SIG-M5 (cell line): ENCODE data around the gene LENG1.
A peak's percentile ranks its signal among the peaks of the same experiment; 100 is the strongest.

ENCODE experiments used
- DNase-seq: peaks from one replicate; lab custom pipeline; 2025; lab: John Stamatoyannopoulos, UW

The LENG1 gene

DNA sequence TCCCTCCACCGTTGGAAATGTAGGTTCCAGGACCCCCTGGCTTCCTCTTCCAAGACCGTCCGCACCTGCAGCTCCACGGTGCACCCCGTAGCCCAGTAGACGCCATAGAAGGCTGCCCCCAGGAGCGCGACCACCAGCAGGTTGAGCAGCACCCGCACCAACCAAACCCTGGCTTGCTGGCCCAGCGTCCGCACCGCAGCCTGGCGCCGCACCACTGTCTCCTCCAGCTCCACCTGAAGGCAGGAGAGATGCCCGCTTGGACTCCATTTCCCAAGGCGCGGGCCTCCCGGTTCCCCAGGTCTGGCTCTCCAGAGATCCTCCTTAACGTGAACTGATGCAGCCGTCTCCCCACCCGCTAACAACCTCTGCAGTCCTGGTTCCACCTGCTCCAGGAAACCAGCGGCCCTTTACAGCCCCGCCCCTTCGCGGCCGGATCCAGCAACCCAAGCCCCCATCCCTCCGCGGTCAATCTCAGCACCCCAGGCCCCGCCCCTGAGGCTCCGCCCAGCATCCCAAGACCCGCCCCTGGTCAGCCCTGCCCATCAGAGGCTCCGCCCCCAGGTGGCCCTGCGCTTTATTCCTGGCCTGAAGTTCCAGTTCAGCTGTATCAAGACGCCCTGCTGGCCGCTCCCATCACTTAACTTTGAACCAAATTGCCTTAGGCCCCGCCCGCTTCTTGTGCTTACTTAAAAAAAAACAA is 5.0 kb upstream of the LENG1 start:
- DNase-seq, result no peak

DNA sequence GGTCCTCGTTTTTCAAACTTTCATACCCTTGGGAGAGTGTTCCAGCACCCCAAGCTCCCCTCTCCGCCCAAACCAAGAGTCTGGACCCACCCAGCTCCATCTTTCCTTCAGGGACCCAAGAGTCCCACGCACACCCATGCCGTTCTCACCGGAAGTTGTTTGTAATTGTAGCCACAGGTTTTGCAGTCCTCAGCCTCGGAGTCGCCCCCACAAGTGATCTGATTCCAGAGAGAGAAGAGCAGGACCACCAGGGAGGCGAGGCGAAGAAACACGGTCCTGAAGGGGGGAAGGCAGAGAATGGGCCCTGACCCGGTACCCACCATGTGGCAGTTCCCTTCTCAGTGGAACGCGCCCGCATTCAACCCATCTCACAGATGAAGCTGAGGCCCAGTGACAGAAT is 3.4 kb upstream of the LENG1 start:
- no peak for DNase-seq

DNA sequence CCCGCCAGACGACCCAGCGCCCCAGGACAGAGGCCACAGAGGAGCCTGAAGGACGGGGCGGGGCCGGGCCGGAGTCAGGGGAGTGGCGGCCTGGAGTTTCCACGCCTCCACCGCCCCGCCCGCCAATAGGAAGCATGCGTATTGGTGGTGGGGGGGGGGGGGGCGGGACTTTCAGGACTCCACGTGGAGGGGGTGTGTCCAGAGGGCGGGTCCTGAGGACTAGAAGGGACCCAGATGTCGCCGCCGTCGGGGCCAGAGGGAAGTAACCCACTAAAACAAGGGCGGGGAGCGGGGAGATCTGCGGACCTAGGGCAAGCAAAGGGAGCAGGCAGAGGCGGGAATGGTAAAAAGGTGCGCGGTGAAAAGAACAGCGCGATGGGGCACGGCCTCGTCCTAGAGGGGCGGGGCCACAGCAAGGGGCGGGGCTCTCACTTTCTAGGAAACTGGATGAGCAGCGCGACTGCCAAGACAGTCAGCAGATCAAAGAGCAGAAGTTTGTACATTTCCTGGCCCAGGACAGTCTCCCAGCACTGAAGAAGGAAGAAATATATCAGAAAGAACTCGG is 2.8 kb upstream of the LENG1 start:
- peak; percentile 16 for DNase-seq

DNA sequence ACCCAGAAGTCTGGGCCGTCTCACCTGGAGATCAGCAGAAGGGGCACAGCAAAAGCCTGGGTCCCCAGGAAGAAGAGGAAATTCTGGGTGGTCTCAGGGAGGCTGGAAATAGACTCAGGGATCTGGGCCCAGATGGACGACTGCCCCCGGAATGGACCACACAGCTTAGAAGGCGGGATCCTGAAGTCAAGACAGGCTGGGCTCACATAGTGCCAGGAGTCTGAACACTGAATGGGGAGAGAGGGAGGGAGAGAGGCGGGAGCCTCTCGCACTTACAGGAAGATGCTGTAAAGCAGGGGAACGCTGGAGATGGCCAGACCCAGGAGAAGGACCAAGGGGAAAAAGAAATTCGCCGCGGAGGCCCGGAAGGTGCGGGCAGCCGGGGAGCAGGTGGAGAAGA is 1.3 kb upstream of the LENG1 start:
- DNase-seq, result no peak

DNA sequence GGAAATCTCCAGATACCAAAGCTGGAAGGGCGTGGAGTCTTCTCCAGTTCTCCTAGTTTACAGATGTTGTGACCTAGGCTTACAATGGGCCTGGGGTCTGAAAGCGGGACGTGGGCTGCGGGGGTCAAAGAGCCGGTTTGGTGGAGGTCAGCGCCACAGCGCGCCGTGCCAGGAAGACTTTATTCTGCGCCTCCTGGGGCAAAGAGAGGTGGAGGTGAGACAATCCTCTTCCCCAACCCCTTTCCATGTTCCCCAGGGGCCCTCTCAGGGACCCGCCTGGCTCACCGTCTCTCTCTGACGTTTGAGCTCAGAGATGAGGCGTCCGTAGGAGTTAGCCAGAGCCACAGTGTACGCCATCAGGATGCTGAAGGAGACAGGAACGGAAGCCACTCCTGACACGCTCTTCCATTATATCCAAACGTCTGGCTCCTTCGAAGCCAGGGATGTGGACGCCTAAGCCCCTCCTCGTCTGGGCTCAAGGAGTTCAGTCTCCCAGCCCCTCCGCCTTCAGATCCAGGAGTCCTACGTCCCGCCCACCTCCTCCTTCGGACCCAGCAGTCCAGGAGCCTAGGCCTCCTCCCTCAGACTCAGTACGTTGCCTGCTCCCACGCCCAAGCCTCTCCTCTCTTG is 776 bp upstream of the LENG1 start:
- DNase-seq, result no peak

DNA sequence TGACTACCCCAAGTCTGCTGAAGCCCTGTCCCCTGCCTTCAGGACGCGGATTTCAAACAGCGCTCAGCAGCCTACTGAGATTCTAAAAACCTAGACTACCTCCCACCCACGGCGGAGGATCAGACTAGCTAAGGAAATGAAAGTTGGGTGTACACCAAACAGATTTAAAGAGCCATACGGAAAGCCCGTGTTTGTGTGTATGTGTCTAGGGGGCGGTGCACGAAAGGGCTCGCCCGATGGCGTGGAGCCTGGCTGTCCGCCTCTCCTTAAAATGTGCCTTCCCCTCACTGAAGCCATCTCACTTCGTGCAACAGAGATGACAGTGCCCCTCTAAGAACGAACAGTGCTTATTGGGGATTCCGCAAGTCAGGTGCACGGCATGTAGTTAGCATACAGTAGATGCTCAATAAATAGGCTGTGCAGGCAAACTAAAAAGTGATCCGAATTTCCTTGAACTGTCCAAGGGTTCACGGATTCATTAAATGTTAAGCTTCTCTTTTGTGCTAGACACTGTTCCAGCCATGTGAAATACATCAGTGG is 639 bp downstream of the LENG1 start:
- DNase-seq, result no peak

DNA sequence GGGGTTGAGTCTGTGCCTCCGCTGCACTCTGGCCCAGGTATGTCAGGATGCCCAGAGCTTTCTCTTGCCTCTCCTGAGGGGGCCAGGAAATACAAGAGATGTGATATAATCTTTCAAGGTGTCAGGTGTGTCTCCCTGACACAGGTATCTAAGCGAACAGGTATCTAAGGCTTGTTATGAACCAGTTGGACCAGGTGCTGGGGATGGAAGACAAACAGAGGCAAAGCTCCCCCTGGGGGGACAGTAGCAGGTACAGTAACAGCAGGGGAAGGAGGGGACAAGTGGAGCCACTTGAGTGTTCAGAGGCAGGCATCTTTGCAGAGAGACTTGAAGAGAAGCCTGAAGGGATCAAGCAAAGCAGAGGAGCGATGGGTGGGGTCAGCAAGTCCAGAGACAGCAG is 2.6 kb downstream of the LENG1 start:
- no peak for DNase-seq

DNA sequence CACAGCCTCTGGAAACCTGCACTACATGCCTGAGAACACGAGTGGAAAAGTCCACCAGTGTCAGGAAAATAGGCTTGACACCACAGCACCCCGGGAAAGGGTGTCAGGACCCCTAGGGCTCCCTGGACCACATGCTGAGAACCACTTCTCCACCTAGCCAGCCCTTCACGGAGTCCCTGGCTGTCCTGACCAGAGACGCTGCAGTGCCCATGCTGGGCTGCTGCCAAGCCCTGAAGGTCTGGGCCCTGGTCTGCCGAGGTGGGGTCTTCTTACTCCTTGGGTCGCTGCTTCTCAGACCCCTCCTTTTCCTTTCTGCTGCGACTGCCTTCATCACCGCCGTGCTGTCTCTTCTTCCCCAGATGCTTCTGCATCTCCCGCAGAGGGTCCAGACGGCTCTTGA is 3.0 kb downstream of the LENG1 start:
- no peak for DNase-seq

DNA sequence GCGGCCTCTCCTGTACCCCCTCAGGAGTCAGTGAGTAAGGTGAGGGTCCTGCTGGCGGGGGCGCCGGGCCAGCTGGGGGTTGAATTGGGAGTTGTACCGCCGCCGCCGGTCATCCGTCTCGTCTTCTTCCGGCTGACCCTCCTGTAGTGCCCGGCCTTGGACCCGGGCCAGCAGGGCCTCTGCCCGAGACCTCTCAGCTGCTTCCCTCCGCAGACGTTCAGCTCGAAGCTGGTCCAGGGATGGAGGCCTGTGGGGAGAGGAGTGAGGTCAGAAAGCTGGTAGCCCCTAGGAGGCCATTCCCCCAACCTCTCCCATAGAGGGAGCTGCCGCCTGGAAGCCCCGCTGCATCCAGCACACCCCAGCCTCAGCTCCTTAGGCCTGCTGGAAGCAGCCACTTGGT is 3.8 kb downstream of the LENG1 start:
- DNase-seq, result no peak

DNA sequence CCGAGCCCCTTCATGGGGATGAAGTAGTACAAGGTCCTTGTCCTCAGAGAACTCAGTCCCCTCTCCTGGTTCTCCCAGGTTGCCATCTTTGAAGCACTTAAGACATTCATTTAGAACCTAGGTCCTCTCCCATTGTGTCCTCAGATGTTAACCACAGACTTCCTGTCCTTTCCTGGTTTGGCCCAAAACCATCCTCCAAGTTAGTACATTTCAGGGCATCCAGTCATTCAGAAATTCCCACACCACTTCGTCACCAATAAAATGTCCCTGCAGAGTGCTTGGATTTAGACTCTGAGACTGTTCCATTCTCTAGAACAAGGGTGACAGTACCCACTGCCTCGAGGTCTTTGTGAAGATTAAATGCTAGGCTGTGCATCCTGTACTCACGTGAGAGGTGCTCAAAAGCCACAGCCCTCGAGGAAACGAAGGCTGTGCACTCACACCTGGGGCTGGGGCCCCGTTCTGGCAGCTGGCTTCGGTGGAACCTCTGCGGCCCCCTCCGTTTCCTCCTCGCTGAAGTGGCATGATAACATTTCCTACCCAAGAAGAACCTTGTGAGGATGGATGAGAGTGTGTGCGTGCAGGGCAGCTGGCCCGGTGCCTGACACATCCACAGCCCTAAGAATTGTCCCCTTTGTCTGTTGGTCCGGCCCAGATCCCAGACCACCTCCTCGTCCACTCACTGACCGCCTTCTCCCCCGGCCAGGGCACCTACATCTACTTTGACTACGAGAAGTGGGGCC is 4.7 kb downstream of the LENG1 start:
- no peak for DNase-seq

DNA sequence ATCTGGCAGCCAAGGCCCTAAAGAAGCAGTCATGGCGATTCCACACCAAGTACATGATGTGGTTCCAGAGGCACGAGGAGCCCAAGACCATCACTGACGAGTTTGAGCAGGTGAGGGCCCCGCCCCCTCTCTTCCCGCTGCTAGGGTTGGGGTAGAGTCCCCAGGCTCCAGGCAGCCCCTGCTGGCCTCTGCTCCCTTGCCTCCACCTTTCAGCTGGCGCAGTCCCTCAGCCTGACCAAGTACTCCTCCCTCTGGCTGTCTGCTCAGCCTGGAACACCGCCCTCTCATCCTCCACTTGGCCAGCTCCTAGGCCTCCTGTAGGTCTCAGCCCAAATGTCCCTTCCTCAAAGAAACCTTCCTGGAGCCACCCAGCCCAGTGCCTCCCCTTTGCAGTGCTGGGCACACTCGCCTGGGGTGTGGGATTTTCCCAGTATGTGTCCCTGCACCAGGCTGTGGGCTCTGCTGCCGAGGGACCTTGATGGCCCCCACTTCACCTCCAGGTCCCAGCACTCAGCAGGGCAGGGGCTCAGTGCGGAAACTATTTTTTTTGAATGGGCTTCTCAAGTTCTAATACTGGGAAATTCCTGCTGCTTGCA is 5.7 kb downstream of the LENG1 start:
- no peak for DNase-seq

DNA sequence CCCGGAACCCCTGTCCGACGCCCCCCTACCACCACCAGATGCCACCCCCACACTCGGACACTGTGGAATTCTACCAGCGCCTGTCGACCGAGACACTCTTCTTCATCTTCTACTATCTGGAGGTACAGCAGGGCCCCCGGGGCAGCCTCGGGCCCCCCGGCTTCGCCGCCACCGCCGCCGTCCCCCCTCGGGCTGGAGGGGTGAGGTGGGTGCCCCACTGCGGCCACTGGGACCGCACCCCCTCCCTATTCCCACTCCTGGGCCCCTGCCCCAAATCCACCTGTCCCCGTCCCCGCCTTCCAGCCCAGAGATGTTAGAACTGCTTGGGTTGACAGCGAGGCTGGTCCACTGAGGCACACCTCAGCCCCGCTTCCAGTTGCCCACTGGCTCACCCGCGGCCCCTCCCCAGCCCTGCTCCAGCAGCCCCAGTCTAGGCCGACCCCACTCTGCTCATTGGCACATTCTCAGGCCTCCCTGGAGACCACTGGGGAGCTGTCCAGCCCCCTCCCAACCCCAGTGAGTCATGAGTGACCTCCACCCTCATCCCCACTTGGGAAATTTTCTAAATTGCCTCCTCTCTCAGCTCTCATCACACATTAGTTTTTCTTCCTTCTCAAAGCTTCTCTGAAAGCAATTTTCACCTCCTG is 6.5 kb downstream of the LENG1 start:
- DNase-seq, result no peak

DNA sequence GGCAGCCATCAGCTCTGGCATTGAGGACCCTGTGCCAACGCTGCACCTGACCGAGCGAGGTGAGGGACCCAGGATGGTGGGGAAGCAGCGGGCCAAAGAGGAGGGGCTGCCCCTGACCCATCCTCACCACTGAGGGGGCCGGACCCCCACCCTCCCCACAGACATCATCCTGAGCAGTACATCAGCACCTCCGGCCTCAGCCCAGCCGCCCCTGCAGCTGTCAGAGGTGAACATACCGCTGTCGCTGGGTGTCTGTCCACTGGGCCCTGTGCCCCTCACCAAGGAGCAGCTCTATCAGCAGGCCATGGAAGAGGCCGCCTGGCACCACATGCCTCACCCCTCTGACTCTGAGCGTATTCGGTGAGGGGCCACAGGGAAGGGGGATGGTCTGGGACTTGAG is 7.3 kb downstream of the LENG1 start:
- no peak for DNase-seq

DNA sequence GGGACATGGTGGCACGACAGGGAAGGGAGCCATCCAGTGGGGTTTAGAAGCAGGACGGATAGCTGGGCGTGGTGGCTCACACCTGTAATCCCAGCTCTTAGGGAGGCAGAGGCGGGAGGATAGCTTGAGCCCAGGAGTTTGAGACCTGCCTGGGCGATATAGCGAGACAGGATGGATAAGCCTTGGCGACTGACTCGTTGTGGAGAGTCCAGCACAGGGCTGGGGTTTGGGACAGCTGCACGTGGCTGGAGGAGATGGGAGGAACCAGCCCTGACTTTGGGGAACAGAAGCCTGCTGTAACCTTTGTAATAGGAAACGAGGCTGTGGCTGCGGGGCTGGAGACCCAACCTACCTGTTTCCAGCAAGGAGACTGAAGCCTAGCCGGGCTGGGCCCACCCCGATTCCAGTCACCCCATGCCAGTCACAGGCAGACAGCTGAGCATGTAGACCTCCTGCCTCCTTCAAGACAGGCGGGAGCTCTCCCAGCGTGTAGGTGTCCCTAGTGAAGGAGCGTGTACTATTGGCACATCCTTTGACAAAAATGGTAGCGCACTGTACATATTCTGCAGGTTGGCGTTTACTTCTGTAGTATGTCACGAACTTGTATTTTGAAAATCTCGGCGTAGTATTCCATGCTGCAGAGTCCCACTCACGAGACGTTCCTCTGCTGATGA is 8.0 kb downstream of the LENG1 start:
- no peak for DNase-seq

DNA sequence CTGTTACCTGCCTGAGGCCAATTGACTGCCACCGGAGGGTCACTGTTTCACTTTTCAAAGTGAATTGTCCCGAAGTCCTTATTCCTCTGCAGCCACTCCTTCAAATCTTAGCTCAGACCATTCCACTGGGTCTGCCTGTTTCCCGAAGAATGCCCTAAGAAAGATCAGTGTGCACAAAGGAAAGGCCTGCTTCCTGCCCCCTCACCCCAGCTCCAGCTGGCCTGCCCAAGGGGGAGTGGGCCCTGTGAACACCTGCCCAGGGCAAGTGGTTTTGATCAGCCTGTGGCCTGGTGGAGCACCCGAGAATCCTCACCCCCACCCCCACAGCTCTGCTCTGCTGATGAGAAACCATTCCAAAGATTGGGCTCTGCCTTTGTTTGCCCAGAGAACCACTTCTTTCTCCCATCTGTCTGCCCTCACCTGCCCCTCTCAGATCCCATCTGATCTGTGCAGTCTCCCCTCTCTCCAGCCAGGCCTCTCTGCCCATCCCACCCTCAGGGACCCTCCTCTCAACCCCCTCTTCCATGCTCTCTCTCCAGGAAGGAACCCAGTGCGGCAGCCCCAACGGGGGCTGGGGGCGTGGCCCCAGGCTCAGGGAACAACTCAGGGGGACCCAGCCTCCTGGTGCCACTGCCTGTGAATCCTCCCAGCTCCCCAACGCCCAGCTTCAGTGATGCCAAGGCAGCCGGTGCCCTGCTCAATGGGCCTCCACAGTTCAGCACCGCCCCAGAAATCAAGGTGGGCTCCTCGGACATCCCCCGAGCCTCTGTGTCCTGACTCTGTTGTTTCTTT is 10.3 kb downstream of the LENG1 start:
- DNase-seq, result no peak

DNA sequence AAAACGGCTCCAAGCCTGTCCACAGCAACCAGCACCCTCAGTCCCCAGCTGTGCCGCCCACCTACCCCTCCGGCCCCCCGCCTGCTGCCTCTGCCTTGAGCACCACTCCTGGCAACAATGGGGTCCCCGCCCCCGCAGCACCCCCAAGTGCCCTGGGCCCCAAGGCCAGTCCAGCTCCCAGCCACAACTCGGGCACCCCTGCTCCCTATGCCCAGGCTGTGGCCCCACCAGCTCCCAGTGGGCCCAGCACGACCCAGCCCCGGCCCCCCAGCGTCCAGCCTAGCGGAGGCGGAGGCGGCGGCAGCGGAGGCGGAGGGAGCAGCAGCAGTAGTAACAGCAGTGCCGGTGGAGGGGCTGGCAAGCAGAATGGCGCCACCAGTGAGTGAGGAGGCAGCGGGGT is 11.4 kb downstream of the LENG1 start:
- no peak for DNase-seq

DNA sequence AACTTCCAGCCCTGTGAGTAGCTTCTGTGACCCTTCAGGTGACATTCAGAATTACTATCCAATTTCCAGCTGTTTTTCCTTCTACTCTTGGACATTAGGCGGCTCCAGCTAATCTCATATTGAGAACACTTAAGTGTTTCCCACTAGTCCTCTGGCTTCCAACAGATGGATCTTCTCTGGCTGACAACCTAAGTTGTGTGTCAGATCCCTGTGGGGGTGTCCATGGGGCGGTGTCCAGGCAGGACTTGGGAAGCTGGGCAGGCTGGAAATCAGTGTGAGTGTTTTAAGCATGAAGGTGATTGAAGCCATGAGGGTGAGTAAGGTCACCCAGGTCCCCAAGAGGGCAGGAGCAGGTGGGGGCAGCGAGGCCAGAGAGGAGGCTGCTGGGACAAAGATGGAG is 11.8 kb downstream of the LENG1 start:
- no peak for DNase-seq

DNA sequence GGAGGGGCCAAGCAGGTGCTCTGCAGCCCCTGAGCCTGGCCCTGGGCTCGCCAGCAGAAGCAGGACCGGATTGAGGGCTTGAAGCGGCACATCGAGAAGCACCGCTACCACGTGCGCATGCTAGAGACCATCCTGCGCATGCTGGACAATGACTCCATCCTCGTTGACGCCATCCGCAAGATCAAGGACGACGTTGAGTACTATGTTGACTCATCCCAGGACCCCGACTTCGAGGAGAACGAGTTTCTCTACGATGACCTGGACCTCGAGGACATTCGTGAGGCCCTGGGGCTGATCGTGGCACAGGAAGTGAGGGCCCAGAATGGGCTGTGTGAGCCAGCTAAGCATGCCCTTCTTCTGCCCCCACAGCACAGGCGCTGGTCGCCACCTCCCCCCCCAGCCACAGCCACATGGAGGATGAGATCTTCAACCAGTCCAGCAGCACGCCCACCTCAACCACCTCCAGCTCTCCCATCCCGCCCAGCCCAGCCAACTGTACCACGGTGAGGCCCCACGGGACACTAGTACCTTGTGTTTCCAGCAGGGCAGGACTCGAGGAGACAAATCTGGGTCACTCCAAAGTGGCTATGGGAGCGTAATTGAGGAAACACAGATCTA is 13.9 kb downstream of the LENG1 start:
- no peak for DNase-seq

DNA sequence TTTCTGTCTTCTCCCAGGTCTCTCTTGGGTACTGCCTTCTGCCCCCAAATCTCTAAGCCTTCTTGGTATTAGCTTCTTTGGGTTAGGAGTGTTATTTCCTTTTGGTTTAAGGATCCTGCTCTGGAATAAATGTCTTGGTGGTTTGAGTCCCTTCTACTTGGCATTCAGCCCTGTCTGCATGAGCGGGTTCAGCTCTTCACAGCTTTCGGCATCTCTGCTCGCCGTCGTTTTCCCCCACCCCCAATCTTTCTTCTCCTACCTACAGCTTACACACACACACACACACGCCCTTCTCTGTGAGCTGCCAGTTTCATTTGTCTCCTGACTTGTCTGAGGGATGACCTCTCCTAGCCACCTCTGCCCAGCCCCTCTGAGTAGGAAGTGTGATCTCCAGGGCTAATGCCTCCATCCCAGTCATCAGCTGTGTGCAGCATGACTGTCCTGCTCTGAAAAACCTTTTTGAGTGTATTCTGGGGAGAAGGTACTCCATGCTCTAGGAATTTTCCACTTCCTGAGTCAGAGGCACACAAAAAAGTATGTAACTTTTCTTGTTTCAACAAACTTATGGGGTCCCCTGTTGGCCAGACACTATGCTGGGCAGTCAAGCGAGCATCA is 17.2 kb downstream of the LENG1 start:
- DNase-seq, result no peak

DNA sequence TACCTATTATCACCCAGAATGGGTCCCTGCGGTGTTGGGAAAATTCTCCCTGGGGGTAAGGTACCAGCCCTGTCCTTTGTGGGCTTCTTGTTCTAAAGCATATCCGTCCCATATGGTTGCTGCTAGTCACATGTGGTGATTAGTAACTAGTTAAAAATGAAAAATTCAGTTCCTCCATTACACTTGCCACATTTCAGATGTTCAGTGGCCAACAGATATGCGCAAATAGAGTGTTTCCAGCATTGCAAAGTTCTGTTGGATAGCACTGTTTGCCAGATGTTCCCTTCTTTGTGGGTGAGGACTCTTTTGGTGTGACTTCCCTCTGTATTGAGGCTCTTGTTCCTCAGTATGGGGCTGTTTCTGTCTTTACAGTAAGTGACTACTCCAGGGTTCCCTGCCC is 18.2 kb downstream of the LENG1 start:
- DNase-seq, result no peak
